HG03558 (cell line): ENCODE measurements around the gene LARGE2.

Experiments used
- ATAC-seq: cut with Tn5 transposase; IDR thresholded peaks from one replicate; pipeline ENCODE4 v1.9.1; 2021; ENCODE audit warnings: moderate number of reproducible peaks; ENCODE audit not compliant: unreplicated experiment; ENCODE audit errors: extremely low read depth

Gene LARGE2

GRCh38 chr11:45947885-45948284 lies 25.4 kb downstream of the LARGE2 start:
- no peak for ATAC-seq

DNA sequence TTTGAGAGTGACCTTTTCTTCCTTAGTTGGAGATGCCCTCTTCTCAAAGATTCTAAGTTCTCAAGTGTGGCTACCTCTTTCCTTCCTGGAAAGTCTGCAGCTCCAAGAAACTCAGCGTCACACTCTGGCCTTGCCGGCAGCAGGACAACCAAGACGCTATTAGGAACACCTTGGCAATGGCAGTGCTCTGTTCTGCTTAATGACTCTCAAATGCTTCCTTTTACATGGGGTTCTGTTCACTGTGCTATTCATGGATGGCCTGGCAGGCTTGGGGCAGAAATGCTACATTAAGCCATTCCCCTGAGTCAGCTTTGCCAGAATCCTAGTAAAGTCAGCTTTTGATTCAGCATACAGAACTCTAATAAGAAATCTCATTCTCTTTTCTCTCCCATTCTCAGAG lies 25.9 kb downstream of the LARGE2 start:
- no peak for ATAC-seq

DNA sequence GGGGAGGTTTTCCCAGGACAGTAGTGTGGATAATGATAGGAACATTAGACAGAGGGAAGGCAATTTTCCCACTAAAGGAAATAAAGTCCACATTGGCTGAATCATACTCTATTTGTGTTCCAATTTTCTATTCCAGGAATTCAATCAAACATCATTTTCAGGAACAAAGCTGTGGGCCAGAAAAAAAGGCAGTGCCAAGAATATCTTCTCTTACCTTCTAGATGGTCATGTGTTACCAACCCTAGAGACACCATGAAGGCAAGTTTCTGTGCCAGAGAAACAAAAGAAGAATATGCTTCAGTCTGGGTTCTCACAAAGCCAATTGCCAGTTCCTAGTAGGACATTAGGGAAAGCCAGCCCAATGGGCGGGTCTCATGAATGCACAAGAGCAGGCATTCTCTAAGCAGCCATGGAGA lies 27.5 kb downstream of the LARGE2 start:
- ATAC-seq = no peak

DNA sequence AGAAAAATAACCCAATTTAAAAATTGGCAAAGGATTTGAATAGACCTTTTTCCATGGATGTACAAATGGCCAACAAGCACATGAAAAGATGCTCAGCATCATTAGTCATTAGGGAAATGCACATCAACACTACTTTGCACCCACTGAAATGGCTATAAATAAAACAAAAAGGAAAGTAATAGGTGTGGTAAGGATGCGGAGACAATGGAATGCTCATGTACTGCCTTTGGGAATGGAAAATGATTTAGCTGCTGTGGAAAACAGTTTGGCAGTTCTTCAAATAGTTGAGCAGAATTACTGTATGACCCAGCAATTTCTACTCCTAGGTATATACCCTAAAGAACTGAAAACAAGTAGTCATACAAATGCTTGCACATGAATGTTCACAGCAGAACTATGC lies 37.4 kb downstream of the LARGE2 start:
- no peak for ATAC-seq

- no peak for ATAC-seq
Measured at GRCh38 chr11:45960387-45961095, 38.1 kb downstream of the LARGE2 start.

DNA sequence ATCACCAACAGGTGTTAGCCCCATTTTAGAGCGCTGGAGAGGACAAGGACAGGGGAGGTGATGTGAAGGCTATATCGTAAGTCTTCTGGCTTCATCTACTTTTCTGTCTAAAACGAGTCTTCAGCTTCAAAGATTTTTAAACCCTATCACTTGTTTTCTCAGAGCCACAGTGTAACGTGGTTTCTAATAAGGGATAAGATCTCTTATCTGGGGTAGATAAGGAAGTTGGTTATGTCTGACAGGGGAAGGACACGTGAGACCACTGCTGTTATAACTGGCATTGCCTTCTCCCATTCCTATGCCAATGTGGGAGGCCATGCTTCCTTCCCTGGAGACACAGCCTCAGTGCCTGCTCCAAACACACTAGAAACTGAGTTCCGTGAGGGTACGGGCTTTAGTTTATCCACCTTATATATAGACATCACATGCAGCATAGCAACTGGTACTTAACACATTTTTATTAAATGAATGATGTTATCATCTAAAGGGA lies 39.3 kb downstream of the LARGE2 start:
- ATAC-seq = no peak

DNA sequence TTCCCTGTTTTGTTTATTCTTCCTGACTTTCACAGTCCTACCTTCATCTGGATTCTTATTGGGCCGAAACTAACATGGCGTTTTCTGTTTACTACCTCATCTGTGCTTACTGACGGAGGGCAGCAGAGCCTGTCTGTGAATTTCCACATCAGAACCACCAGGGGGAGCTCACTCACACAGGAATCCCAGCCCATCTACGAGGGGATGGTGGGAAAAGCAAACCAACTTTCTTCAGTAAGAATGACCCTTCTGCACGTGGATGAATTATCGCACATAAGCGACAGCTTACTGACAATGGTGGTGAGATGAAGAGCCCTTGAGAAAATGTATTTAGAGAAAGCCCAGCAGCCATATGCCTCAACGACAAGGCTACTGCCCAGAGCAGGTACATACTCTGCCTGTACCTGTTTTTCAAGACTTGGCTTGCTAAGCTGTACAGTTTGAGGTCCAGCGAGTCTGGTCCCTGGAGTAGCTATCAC lies 42.5 kb downstream of the LARGE2 start:
- ATAC-seq = no peak

DNA sequence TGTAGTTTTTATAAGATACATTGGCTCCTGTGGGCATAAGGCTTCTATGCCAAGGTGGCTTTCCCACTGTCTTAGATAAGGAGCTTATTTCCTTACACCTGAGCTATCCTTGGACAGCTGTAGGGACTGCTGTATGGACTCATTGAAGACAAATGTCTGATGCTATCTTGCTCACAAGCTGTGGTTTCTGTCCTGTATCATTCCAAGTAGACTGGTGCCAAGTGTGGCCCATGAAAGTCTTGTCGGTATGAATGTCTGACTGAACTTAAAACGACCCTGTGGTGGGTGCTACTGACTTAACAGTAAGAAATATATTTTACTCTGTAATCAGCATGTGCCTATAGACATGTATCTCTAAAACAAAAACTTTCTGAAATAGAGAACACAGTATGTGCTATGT lies 45.0 kb downstream of the LARGE2 start:
- ATAC-seq = no peak

DNA sequence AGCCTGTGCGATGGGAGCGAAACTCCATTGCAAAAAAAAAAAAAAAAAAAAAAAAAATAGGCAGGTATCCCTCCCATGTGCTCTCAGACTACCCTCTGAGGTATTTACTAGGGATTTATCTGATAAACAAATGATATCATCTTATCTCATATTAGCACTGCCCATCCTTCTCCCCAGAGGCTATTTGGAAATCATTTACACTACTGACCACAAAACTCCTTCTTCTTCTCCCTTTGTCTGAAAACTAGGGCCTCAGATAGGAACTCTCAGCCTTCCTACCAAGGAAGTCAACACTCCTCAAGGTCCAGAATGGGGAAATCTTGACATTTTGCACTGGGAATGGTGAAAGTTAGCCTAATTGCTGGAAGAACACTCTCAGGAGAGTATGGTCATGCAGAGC lies 46.4 kb downstream of the LARGE2 start:
- ATAC-seq = no peak

DNA sequence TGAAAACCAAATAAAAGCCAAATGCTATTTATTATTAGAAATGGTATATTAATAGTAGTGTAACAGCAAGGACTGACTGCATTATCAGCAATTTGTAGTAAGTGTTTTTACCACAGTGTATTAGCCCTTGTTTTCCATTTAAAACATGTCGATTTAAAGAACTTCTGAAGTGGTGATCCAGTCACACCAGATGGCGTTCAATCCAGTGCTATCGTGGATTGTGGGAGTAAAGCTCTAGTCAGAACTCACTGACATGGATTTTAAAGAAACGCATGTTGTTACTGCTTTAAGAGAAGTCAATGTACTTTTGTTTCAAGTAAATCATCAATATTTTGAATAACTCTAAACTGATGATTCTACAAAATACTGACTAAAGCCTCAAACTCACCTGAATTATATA lies 51.1 kb downstream of the LARGE2 start:
- no peak for ATAC-seq

DNA sequence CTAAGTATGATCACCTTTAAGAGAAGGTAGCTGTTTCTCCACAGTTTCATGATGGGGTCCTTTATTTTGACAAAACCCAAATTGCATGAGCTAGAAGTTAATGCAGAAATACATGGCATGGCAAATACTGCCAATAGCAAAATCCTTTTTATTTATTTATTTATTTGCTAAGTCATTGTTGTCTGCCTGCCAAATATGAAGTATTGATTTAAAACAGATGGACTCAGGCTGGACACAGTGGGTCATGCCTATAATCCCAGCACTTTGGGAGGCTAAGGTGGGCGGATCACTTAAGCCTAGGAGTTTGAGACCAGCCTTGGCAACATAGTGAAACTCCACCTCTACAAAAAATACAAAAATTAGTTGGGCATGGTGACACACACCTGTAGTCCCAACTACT lies 52.4 kb downstream of the LARGE2 start:
- ATAC-seq = no peak
